OCI-LY3 (cell line): ENCODE data around the gene AATK.

ENCODE experiments used
- EZH2phosphoT487 ChIP-seq: fragments of 200-600 bp; shearing (Covaris generic); IDR thresholded peaks from 2 replicates; pipeline ENCODE4 v1.6.1; 2018; ENCODE audit warnings: antibody characterized with exemption, mixed run types, low read depth
- TF ChIP-seq, protein P1 (sequence below): fragments of 200-600, 300-600 bp; sonication (generic); IDR thresholded peaks from 2 replicates; pipeline ENCODE4 v1.5.1; 2014; ENCODE audit warnings: antibody characterized with exemption, low read length, low read depth

- TF ChIP-seq, protein P1, sequence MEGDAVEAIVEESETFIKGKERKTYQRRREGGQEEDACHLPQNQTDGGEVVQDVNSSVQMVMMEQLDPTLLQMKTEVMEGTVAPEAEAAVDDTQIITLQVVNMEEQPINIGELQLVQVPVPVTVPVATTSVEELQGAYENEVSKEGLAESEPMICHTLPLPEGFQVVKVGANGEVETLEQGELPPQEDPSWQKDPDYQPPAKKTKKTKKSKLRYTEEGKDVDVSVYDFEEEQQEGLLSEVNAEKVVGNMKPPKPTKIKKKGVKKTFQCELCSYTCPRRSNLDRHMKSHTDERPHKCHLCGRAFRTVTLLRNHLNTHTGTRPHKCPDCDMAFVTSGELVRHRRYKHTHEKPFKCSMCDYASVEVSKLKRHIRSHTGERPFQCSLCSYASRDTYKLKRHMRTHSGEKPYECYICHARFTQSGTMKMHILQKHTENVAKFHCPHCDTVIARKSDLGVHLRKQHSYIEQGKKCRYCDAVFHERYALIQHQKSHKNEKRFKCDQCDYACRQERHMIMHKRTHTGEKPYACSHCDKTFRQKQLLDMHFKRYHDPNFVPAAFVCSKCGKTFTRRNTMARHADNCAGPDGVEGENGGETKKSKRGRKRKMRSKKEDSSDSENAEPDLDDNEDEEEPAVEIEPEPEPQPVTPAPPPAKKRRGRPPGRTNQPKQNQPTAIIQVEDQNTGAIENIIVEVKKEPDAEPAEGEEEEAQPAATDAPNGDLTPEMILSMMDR: no peak
- TF ChIP-seq EZH2phosphoT487: no peak
These were observed 22.2 kb downstream of the AATK start for GRCh38 chr17:81143717-81144422.
